Measurements from ENCODE around the gene KCNK13.

DNA sequence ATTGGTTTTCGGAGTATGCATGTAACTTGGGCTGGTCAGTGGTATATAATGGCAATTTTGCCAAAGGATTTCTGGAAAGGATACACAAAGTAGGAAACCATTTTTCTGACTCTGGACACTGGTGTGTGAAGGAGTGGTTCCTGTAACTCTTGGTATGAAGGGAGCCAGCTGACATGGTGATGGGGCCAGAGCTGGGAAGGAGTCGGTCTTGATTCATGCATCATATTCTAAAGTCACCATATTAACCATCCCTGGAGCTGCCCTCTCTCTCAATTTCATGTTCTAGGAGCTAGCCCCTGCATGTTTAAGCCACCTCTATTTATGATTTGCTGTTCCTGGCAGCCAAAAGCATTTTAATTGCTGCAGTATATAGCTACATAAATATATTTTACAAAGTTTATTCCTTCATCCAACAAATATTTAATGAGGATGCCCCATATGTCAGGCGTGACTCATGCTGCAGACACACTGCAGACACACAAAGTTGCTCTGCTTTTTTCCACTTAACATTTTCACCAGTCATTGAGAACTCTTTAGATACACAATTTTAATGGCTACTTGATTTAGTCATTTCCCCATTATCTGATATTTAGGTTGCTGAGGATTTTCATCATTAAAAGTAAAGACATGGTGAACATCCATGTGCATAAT lies 115.9 kb downstream of the KCNK13 start:
- no peak for TF ChIP-seq POLR2A (IDR thresholded peaks at IDR 0.05)
- TF ChIP-seq, protein P1, sequence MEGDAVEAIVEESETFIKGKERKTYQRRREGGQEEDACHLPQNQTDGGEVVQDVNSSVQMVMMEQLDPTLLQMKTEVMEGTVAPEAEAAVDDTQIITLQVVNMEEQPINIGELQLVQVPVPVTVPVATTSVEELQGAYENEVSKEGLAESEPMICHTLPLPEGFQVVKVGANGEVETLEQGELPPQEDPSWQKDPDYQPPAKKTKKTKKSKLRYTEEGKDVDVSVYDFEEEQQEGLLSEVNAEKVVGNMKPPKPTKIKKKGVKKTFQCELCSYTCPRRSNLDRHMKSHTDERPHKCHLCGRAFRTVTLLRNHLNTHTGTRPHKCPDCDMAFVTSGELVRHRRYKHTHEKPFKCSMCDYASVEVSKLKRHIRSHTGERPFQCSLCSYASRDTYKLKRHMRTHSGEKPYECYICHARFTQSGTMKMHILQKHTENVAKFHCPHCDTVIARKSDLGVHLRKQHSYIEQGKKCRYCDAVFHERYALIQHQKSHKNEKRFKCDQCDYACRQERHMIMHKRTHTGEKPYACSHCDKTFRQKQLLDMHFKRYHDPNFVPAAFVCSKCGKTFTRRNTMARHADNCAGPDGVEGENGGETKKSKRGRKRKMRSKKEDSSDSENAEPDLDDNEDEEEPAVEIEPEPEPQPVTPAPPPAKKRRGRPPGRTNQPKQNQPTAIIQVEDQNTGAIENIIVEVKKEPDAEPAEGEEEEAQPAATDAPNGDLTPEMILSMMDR (IDR thresholded peaks at IDR 0.05), result no peak
- no peak for TF ChIP-seq POLR2AphosphoS5 (IDR thresholded peaks at IDR 0.05)

All from breast epithelium (tissue), 3 donors.